Type B pancreatic cell (in vitro differentiated cells): ENCODE measurements around the gene MTG1. TPM values are rescaled to one million over a fixed set of nuclear protein-coding genes. Genes with fewer than 3 reads are reported as not detected.
"Not testable (repeated sequence)": the region's sequence is repeated elsewhere in the genome, so short reads cannot be mapped to it uniquely, and the experiment has no call there.

Source experiments
- DNase-seq: peaks from one replicate; pipeline ENCODE4 v3.0.0; 2021; ENCODE audit warnings: mixed read lengths; ENCODE audit not compliant: unreplicated experiment; ENCODE audit errors: extremely low spot score
- H3K27ac Mint-ChIP-seq: 2 replicates; pipeline ENCODE4 v1.8.0; 2021; ENCODE audit warnings: mild to moderate bottlenecking, mixed read lengths
- H3K27me3 Mint-ChIP-seq: 2 replicates; pipeline ENCODE4 v1.8.0; 2021; ENCODE audit warnings: mixed read lengths
- H3K36me3 Mint-ChIP-seq: 2 replicates; pipeline ENCODE4 v1.8.0; 2021; ENCODE audit warnings: mixed read lengths
- H3K4me1 Mint-ChIP-seq: one replicate; pipeline ENCODE4 v1.8.0; 2021; ENCODE audit warnings: mixed read lengths; ENCODE audit not compliant: unreplicated experiment
- H3K4me3 Mint-ChIP-seq: 2 replicates; pipeline ENCODE4 v1.8.0; 2021; ENCODE audit warnings: mild to moderate bottlenecking, mixed read lengths
- H3K9me3 Mint-ChIP-seq: 2 replicates; pipeline ENCODE4 v1.8.0; 2021; ENCODE audit warnings: mixed read lengths
- total RNA-seq: library from RNA; stranded (reverse); gene quantifications from 2 replicates; pipeline ENCODE4 v1.2.1, GENCODE V29; 2021; ENCODE audit warnings: low replicate concordance
- TF ChIP-seq, protein P1 (sequence below): fragments of 200-600 bp; sonication (generic); conservative IDR thresholded peaks from 2 replicates; pipeline ENCODE4 v1.5.0; 2021; ENCODE audit warnings: antibody characterized with exemption, mild to moderate bottlenecking

MTG1 gene
- total RNA-seq, 1 donor from 2014 or later = 89.6 TPM

DNA sequence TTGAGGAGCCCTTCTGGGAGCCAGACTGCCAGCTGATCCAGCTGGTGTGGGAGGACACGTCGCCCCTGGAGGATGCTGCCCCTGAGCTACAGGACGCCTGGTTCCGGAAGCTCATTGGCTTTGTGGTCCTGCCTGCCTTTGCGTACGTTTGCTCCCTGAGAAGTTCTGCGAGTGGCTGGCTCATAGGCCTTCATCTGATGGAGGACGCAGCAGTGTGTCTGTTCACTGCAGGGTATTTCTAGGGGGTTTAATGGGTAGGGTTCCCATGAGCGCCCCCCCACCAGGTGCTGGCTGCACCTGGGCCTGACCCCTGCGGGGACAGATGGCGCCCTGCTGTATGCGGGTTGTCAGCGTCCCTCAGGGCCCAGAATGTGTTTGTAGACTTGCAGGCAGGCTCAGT, 9.9 kb upstream of the MTG1 start:
- no peak for DNase-seq
- peaks cover 5% of the 10 kb centered on the region for H3K36me3 Mint-ChIP-seq
- TF ChIP-seq, protein P1, sequence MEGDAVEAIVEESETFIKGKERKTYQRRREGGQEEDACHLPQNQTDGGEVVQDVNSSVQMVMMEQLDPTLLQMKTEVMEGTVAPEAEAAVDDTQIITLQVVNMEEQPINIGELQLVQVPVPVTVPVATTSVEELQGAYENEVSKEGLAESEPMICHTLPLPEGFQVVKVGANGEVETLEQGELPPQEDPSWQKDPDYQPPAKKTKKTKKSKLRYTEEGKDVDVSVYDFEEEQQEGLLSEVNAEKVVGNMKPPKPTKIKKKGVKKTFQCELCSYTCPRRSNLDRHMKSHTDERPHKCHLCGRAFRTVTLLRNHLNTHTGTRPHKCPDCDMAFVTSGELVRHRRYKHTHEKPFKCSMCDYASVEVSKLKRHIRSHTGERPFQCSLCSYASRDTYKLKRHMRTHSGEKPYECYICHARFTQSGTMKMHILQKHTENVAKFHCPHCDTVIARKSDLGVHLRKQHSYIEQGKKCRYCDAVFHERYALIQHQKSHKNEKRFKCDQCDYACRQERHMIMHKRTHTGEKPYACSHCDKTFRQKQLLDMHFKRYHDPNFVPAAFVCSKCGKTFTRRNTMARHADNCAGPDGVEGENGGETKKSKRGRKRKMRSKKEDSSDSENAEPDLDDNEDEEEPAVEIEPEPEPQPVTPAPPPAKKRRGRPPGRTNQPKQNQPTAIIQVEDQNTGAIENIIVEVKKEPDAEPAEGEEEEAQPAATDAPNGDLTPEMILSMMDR = no peak
- no peaks in the 10 kb centered on the region for H3K9me3 Mint-ChIP-seq
- no peaks in the 10 kb centered on the region for H3K4me1 Mint-ChIP-seq
- no peak overlapping the region for H3K27ac Mint-ChIP-seq
- no peak overlapping the region for H3K4me3 Mint-ChIP-seq
- H3K27me3 Mint-ChIP-seq = no peaks in the 10 kb centered on the region

- TF ChIP-seq, protein P1 = no peak
- Mint-ChIP-seq H3K36me3 (peaks cover 5% of the 10 kb centered on the region), H3K4me3 (no peak overlapping the region), H3K9me3 (no peaks in the 10 kb centered on the region), H3K27me3 (no peaks in the 10 kb centered on the region), H3K27ac (no peak overlapping the region), H3K4me1 (no peaks in the 10 kb centered on the region)
- no peak for DNase-seq
Observed at GRCh38 chr10:133385214-133385613, 8.7 kb upstream of the MTG1 start.

DNA sequence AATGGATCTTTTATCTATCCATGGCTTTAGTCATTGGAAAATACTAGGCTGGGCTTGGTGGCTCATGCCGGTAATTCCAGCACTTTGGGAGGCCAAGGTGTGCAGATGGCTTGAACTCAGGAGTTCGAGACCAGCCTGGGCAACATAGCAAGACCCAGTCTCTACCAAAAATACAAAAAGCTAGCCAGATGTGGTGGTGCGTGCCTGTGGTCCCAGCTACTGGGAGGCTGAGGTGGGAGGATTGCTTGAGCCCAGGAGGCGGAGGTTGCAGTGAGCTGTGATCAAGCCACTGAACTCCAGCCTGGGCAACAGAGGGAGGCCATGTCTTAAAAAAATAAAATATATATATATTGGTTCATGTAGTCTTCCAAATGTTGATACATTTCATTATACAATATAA, 7.0 kb upstream of the MTG1 start:
- not testable (repeated sequence) for H3K27me3 Mint-ChIP-seq, H3K27ac Mint-ChIP-seq, H3K9me3 Mint-ChIP-seq, H3K4me3 Mint-ChIP-seq, H3K4me1 Mint-ChIP-seq, DNase-seq, H3K36me3 Mint-ChIP-seq

DNA sequence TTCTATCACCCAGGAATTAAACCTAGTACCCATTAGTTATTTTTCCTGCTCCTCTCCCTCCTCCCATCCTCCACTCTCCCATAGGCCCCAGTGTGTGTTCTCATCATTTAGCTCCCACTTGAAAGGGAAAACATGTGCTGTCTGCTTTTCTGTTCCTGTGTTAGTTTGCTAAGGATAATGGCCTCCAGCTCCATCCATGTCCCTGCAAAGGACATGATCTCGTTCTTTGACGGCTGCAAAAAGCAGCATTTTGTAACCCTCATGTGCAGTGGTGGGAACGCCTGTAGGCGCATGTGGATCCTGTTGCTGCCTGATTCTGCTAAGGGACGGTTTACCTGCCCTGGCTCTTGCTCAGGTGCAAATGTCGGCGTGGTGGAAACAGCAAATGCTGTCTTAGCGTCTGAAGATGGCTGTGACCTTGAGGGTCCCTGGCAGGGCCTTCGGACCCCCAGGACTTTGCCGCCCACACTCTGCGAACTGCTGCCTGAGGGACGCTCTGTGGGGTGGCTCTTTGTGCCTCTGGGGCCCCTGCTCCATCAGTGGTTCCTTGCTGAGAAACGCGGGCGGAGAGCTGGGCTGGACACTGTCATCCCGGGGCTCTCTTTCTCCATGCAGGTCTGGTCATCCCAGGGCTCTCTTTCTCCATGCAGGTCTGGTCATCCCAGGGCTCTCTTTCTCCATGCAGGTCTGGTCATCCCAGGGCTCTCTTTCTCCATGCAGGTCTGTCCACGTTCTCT, 5.6 kb upstream of the MTG1 start:
- no peak for DNase-seq
- Mint-ChIP-seq H3K27me3 (no peaks in the 10 kb centered on the region), H3K4me3 (no peak overlapping the region), H3K4me1 (no peaks in the 10 kb centered on the region), H3K27ac (no peak overlapping the region), H3K9me3 (no peaks in the 10 kb centered on the region), H3K36me3 (peaks cover 5% of the 10 kb centered on the region)
- TF ChIP-seq, protein P1 = no peak

GRCh38 chr10:133388973-133389818, 4.8 kb upstream of the MTG1 start:
- DNase-seq = no peak
- TF ChIP-seq, protein P1 = no peak
- H3K27me3 Mint-ChIP-seq = no peaks in the 10 kb centered on the region
- H3K4me1 Mint-ChIP-seq = no peaks in the 10 kb centered on the region
- H3K9me3 Mint-ChIP-seq = no peaks in the 10 kb centered on the region
- no peak overlapping the region for H3K27ac Mint-ChIP-seq
- no peak overlapping the region for H3K4me3 Mint-ChIP-seq
- H3K36me3 Mint-ChIP-seq = peaks cover 5% of the 10 kb centered on the region

DNA sequence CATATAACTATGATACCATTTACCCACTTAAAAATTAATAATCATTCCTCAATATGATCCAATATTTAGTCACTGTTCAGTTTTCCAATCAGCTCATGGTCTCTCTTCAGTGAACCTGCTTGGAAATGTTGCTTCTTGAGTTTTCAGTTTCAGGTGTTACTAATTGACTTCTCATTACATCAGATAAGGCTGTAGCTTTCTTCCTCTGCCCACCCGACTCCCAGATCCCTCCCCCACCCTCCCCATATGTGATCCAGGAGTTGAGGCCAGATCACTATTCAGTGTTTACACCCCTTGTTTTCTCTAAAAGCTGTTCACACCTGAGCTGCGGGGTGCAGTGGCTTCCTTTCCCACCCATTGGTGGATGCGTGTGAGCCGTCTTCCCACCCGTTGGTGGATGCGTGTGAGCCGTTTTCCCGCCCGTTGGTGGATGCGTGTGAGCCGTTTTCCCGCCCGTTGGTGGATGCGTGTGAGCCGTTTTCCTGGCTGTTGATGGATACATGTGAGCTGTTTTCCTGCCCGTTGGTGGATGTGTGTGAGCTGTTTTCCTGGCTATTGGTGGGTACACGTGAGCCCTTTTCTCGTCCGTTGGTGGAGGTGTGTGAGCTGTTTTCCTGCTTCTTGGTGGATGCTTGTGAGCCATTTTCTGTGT, 3.2 kb upstream of the MTG1 start:
- Mint-ChIP-seq H3K27ac (no peak overlapping the region), H3K27me3 (no peaks in the 10 kb centered on the region), H3K36me3 (peaks cover 8% of the 10 kb centered on the region), H3K4me1 (peaks cover 9% of the 10 kb centered on the region), H3K4me3 (no peak overlapping the region), H3K9me3 (no peaks in the 10 kb centered on the region)
- DNase-seq = no peak
- TF ChIP-seq, protein P1 = no peak
